ENCODE measurements around the gene RBPMS2.

Gene RBPMS2

DNA sequence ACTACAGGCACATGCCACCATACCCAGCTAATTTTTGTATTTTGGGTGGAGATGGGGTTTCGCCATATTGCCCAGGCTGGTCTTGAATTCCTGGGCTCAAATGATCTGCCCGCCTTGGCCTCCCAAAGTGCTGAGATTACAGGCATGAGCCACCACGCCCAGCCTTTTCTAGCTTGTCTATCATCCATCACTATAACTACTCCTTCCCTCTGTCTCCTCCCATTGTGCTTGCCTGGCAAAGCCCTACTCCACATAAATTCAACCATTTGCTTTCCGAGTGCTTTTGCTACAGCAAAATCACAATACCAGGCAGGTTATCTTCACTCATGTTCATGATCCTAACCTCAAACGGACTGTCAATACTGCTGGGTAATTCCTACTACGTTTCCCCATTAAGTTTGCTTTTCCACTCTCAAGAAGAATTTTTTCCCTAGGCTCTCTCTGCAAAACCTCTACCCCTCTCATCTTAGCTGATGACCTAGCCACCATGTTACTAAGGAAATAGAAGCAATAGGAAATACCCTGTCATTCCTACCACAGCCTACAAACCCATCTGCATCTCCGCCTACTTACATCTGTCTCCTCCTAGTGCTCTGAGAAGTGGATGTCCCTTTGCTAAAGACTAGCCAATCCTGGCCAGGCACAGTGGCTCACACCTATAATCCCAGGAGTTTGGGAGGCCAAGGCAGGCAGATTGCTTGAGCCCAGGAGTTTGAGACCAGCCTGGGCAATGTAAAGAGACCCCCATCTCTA is 64.5 kb downstream of the RBPMS2 start:
- H2AFZ ChIP-seq (ENCODE audit: low read depth, low read length) = no peak overlapping the region
- no peak overlapping the region for H3K27ac ChIP-seq (ENCODE audit: low read length)
- no peak overlapping the region for H3K9ac ChIP-seq (ENCODE audit: low read length)
- no peaks in the 10 kb centered on the region for H3K79me2 ChIP-seq (ENCODE audit: low read length)
- H3K9me3 ChIP-seq (ENCODE audit: insufficient read depth, low read length) = no peaks in the 10 kb centered on the region
- no peaks in the 10 kb centered on the region for H4K20me1 ChIP-seq (ENCODE audit: insufficient read depth, low read length)
- no peak overlapping the region for H3K4me2 ChIP-seq (ENCODE audit: low read length)
- TF ChIP-seq, protein P1, sequence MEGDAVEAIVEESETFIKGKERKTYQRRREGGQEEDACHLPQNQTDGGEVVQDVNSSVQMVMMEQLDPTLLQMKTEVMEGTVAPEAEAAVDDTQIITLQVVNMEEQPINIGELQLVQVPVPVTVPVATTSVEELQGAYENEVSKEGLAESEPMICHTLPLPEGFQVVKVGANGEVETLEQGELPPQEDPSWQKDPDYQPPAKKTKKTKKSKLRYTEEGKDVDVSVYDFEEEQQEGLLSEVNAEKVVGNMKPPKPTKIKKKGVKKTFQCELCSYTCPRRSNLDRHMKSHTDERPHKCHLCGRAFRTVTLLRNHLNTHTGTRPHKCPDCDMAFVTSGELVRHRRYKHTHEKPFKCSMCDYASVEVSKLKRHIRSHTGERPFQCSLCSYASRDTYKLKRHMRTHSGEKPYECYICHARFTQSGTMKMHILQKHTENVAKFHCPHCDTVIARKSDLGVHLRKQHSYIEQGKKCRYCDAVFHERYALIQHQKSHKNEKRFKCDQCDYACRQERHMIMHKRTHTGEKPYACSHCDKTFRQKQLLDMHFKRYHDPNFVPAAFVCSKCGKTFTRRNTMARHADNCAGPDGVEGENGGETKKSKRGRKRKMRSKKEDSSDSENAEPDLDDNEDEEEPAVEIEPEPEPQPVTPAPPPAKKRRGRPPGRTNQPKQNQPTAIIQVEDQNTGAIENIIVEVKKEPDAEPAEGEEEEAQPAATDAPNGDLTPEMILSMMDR (IDR thresholded peaks at IDR 0.05; ENCODE audit: low read depth, low read length) = no peak
- H3K36me3 ChIP-seq (replicated peaks; ENCODE audit: low read depth, low read length) = no peaks in the 10 kb centered on the region
- no peaks in the 10 kb centered on the region; the same call in 1 of the 2 replicates for H3K4me1 ChIP-seq (ENCODE audit: low read length)
- no peak overlapping the region for H3K4me3 ChIP-seq (ENCODE audit: low read length)
- H3K27me3 ChIP-seq (ENCODE audit: low read depth, low read length) = no peaks in the 10 kb centered on the region

DNA sequence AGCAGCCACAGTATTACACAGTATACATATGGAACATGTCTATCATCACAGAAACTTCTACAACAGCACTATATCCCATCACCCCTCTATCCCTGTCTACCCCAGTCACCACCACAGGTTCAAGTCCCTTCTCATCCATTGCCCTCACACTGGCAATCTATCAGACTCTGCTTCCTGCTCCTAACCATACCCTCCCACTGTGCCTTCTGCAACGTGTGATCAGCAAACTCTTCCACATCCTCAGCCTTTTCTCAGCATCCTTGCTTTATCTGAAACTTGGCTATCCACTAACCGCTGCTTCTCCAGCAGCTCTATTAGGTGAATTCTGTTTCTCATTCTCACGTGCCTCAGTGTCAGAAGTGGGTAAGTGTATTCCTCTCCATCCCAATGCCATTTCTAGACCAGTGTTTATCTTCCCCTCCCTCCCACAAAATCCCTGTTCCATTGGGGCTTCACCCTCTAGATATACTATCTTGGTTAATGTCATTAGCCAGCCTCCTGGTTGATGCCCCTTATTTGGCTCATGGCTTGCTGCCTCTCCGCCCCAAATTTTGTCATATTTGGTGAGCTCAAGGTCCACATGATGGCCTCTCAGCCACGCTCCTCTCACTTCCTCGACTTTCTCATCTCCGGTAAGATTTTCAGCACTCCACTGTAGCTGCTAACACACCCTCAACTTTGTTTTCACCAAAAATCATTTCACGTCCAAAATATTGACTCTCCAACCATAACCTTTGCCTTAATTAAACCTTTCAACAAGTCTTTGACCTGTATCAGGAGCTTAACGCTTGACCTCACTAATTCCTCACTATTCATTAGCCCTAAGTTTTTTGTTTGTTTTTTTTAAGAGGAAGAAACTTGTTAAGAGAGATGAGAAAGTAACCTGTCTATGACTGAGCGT is 69.1 kb downstream of the RBPMS2 start:
- Histone ChIP-seq H3K4me1 (ENCODE audit: low read length) (peaks cover 15% of the 10 kb centered on the region), H3K9ac (ENCODE audit: low read length) (no peak overlapping the region), H3K27me3 (ENCODE audit: low read depth, low read length) (no peaks in the 10 kb centered on the region), H3K4me2 (ENCODE audit: low read length) (no peak overlapping the region), H3K27ac (ENCODE audit: low read length) (no peak overlapping the region), H3K4me3 (ENCODE audit: low read length) (no peak overlapping the region), H3K9me3 (ENCODE audit: insufficient read depth, low read length) (no peaks in the 10 kb centered on the region), H2AFZ (ENCODE audit: low read depth, low read length) (peak overlapping the region; percentile 23; the same call in 1 of the 2 replicates), H4K20me1 (ENCODE audit: insufficient read depth, low read length) (peaks cover 12% of the 10 kb centered on the region; the same call in 1 of the 2 replicates), H3K36me3 (replicated peaks; ENCODE audit: low read depth, low read length) (no peaks in the 10 kb centered on the region), H3K79me2 (ENCODE audit: low read length) (peaks cover 17% of the 10 kb centered on the region)
- no peak for TF ChIP-seq EZH2phosphoT487 (IDR thresholded peaks at IDR 0.05; ENCODE audit: low read depth)
- TF ChIP-seq, protein P1 (IDR thresholded peaks at IDR 0.05; ENCODE audit: low read depth, low read length) = no peak

DNA sequence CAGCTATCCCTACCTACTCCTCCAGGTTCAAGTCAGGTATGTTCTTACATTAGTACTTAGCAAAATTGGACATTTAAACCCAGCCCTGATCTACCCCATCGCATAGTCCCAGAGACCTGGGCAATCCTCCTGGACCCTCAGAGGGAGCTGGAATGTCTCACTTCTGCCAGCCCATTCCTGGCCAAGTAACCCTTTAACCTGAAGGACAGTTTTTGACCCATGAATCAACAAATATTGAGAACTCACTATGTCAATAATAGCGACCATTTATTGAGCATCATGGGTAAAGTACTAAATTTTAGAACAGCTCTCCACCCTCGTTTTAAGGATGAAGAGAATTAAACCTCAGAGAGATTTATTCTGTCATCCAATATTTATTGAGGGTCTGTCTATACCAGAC is 70.4 kb downstream of the RBPMS2 start:
- peaks cover 29% of the 10 kb centered on the region for H3K79me2 ChIP-seq (ENCODE audit: low read length)
- no peaks in the 10 kb centered on the region for H3K9me3 ChIP-seq (ENCODE audit: insufficient read depth, low read length)
- no peak overlapping the region for H2AFZ ChIP-seq (ENCODE audit: low read depth, low read length)
- no peak overlapping the region for H3K9ac ChIP-seq (ENCODE audit: low read length)
- peaks cover 7% of the 10 kb centered on the region for H3K36me3 ChIP-seq (replicated peaks; ENCODE audit: low read depth, low read length)
- peaks cover 20% of the 10 kb centered on the region for H4K20me1 ChIP-seq (ENCODE audit: insufficient read depth, low read length)
- H3K4me3 ChIP-seq (ENCODE audit: low read length) = no peak overlapping the region
- no peak overlapping the region for H3K27ac ChIP-seq (ENCODE audit: low read length)
- TF ChIP-seq, protein P1 (IDR thresholded peaks at IDR 0.05; ENCODE audit: low read depth, low read length) = no peak
- no peak for TF ChIP-seq EZH2phosphoT487 (IDR thresholded peaks at IDR 0.05; ENCODE audit: low read depth)
- peaks cover 17% of the 10 kb centered on the region for H3K4me1 ChIP-seq (ENCODE audit: low read length)
- no peaks in the 10 kb centered on the region for H3K27me3 ChIP-seq (ENCODE audit: low read depth, low read length)
- H3K4me2 ChIP-seq (ENCODE audit: low read length) = no peak overlapping the region

DNA sequence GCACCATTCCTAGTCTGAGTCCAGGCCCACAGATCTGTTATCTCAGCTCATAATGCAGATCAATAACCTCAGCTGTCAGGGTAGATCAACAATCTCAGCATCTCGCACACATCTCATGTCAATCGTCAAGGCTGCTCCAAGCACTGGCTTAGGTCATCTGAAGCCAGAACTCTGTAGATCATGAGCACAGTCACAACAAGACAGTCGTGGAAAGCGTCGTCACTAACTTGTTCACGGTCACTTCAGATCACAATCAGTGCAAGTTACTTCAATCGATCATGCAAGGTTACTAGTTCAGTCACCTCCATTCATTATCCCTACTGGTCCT is 71.8 kb downstream of the RBPMS2 start:
- Histone ChIP-seq H3K27me3 (ENCODE audit: low read depth, low read length) (no peaks in the 10 kb centered on the region), H3K4me2 (ENCODE audit: low read length) (peak overlapping the region; percentile 96), H3K9ac (ENCODE audit: low read length) (peak overlapping the region; percentile 82), H3K79me2 (ENCODE audit: low read length) (peaks cover 44% of the 10 kb centered on the region), H4K20me1 (ENCODE audit: insufficient read depth, low read length) (peaks cover 33% of the 10 kb centered on the region), H3K36me3 (replicated peaks; ENCODE audit: low read depth, low read length) (peaks cover 14% of the 10 kb centered on the region), H3K27ac (ENCODE audit: low read length) (peak overlapping the region; percentile 19; the same call in 1 of the 2 replicates), H3K4me3 (ENCODE audit: low read length) (peak overlapping the region; percentile 98), H3K9me3 (ENCODE audit: insufficient read depth, low read length) (no peaks in the 10 kb centered on the region), H3K4me1 (ENCODE audit: low read length) (peaks cover 17% of the 10 kb centered on the region), H2AFZ (ENCODE audit: low read depth, low read length) (peak overlapping the region; percentile 95)
- TF ChIP-seq, protein P1 (IDR thresholded peaks at IDR 0.05; ENCODE audit: low read depth, low read length) = no peak
- TF ChIP-seq EZH2phosphoT487 (IDR thresholded peaks at IDR 0.05; ENCODE audit: low read depth) = no peak

Data from OCI-LY3 (cell line).